ENCODE results near the gene PCSK4. TPM values are rescaled to one million over a fixed set of nuclear protein-coding genes. Genes with fewer than 3 reads are reported as not detected.

PCSK4 gene
- total RNA-seq, 1 experiment from 2014 or later, result 6.4 TPM

GRCh38 chr19:1495051-1495798, 5.1 kb upstream of the PCSK4 start:
- CTCF ChIA-PET, result no interaction called here
- H3K36me3 ChIP-seq (ENCODE audit: control insufficient read depth, insufficient read depth, low read length), result no peaks in the 10 kb centered on the region; the same call in none of the 2 replicates
- Mint-ChIP-seq H3K36me3 (ENCODE audit: insufficient read depth, unreplicated experiment) (peaks cover 26% of the 10 kb centered on the region), H3K4me1 (ENCODE audit: low read depth, unreplicated experiment) (peaks cover 21% of the 10 kb centered on the region), H3K27ac (ENCODE audit: unreplicated experiment) (no peak overlapping the region), H3K27me3 (ENCODE audit: insufficient read depth, unreplicated experiment) (no peaks in the 10 kb centered on the region), H3K9me3 (ENCODE audit: unreplicated experiment) (no peaks in the 10 kb centered on the region), H3K4me3 (ENCODE audit: unreplicated experiment) (no peak overlapping the region)
- peaks cover 5% of the 10 kb centered on the region; the same call in 1 of the 2 replicates for H3K9me3 ChIP-seq
- DNase-seq, result no peak
- no peak for TF ChIP-seq CTCF (IDR thresholded peaks at IDR 0.05; ENCODE audit: insufficient read depth in 1 of 2, low read depth in 1 of 2, low read length in 1 of 2, severe bottlenecking in 1 of 2, unreplicated experiment in 1 of 2)
- H3K4me3 ChIP-seq (ENCODE audit: low read depth, low read length), result no peak overlapping the region
- H3K4me1 ChIP-seq, result peaks cover 49% of the 10 kb centered on the region
- intact Hi-C loops (cut with micrococcal nuclease; ENCODE audit: unreplicated experiment), result no loop called here
- POLR2A ChIA-PET, result no interaction called here
- no peaks in the 10 kb centered on the region for H3K27me3 ChIP-seq (replicated peaks; ENCODE audit: control insufficient read depth, insufficient read depth, low read length)
- BruUV-seq (replicated peaks), result no TSS peak

- no peaks in the 10 kb centered on the region for H3K27me3 Mint-ChIP-seq (ENCODE audit: insufficient read depth, unreplicated experiment)
- POLR2A ChIA-PET, result no interaction called here
These were observed 4.1 kb upstream of the PCSK4 start for GRCh38 chr19:1494115-1494815.

More at GRCh38 chr19:1494115-1494815, 4.1 kb upstream of the PCSK4 start:
- Mint-ChIP-seq H3K9me3 (ENCODE audit: unreplicated experiment) (no peaks in the 10 kb centered on the region), H3K36me3 (ENCODE audit: insufficient read depth, unreplicated experiment) (peaks cover 19% of the 10 kb centered on the region), H3K27ac (ENCODE audit: unreplicated experiment) (no peak overlapping the region), H3K4me3 (ENCODE audit: unreplicated experiment) (no peak overlapping the region), H3K4me1 (ENCODE audit: low read depth, unreplicated experiment) (peaks cover 21% of the 10 kb centered on the region)
- H3K4me1 ChIP-seq, result peaks cover 56% of the 10 kb centered on the region
- H3K4me3 ChIP-seq (ENCODE audit: low read depth, low read length), result no peak overlapping the region
- no peak for DNase-seq
- TF ChIP-seq CTCF (IDR thresholded peaks at IDR 0.05; ENCODE audit: insufficient read depth in 1 of 2, low read depth in 1 of 2, low read length in 1 of 2, severe bottlenecking in 1 of 2, unreplicated experiment in 1 of 2), result no peak
- no peaks in the 10 kb centered on the region; the same call in none of the 2 replicates for H3K36me3 ChIP-seq (ENCODE audit: control insufficient read depth, insufficient read depth, low read length)
- intact Hi-C loops (cut with micrococcal nuclease; ENCODE audit: unreplicated experiment), result no loop called here
- H3K9me3 ChIP-seq, result no peaks in the 10 kb centered on the region
- CTCF ChIA-PET, result no interaction called here
- BruUV-seq (replicated peaks), result no TSS peak
- no peaks in the 10 kb centered on the region for H3K27me3 ChIP-seq (replicated peaks; ENCODE audit: control insufficient read depth, insufficient read depth, low read length)
